H1 (cell line): ENCODE results near the gene NTRK2. TPM values are rescaled to one million over a fixed set of nuclear protein-coding genes. Genes with fewer than 3 reads are reported as not detected.

Source experiments
- CTCF ChIA-PET: fragments of 300-600 bp; sonication (Branson Sonifier 250); formaldehyde crosslinking; loops from one replicate; lab custom pipeline; 2021; ENCODE audit not compliant: partially characterized antibody; lab: Charles Lee
- POLR2A ChIA-PET: fragments of 300-600 bp; sonication (Branson Sonifier 250); formaldehyde crosslinking; loops from one replicate; lab custom pipeline; 2021; ENCODE audit warnings: inconsistent platforms; ENCODE audit not compliant: partially characterized antibody; lab: Charles Lee
- DNase-seq, 2 experiments: peaks; one replicate each; pipeline versions ENCODE4 v3.0.0 to v3.0.0-alpha.2; 2010 to 2022; ENCODE audit warnings: low spot score in 2 of 2, low read depth in 1 of 2, mixed read lengths in 1 of 2
- FAIRE-seq: peaks from 2 replicates; lab custom pipeline; 2011; peaks lifted over from hg19 to GRCh38; lab: Jason Lieb, UNC
- H2AFZ ChIP-seq: 2 replicates; pipeline ENCODE4 v1.8.1; 2012; ENCODE audit warnings: low read length, inconsistent platforms
- H2AK5ac ChIP-seq: 2 replicates; pipeline ENCODE4 v1.6.1; 2013; ENCODE audit warnings: low read depth, low read length
- H2BK120ac ChIP-seq: replicated peaks from 2 replicates; pipeline ENCODE3; 2013; ENCODE audit warnings: low read depth, low read length, inconsistent platforms
- H2BK12ac ChIP-seq: 2 replicates; pipeline ENCODE4 v1.6.1; 2013; ENCODE audit warnings: low read depth, low read length
- H2BK15ac ChIP-seq: 2 replicates; pipeline ENCODE4 v1.6.1; 2013; ENCODE audit warnings: low read length
- H2BK20ac ChIP-seq: 2 replicates; pipeline ENCODE4 v1.6.1; 2013; ENCODE audit warnings: low read length
- H2BK5ac ChIP-seq: 2 replicates; pipeline ENCODE4 v1.6.1; 2013; ENCODE audit warnings: low read depth, low read length
- H3K14ac ChIP-seq: 2 replicates; pipeline ENCODE4 v1.6.1; 2013; ENCODE audit warnings: inconsistent platforms; ENCODE audit not compliant: insufficient read length
- H3K18ac ChIP-seq: 2 replicates; pipeline ENCODE4 v1.6.1; 2013; ENCODE audit warnings: low read length; ENCODE audit errors: extremely low read depth
- H3K23ac ChIP-seq: 2 replicates; pipeline ENCODE4 v1.6.1; 2013; ENCODE audit warnings: inconsistent platforms; ENCODE audit not compliant: insufficient read length
- H3K23me2 ChIP-seq: 2 replicates; pipeline ENCODE4 v1.6.1; 2013; ENCODE audit warnings: low read depth, low read length
- H3K27ac ChIP-seq: 2 replicates; pipeline ENCODE4 v1.6.1; 2011; ENCODE audit warnings: low read depth, low read length, inconsistent platforms
- H3K27me3 ChIP-seq, 4 experiments: replicated peaks in 1 of 4; 1 replicate in 1 of 4; 2 replicates in 3 of 4; pipeline versions ENCODE4 v1.6.1 to v1.8.1; 2011 to 2013; ENCODE audit warnings: low read length in 3 of 4, mild to moderate bottlenecking in 3 of 4, inconsistent platforms in 2 of 4, mixed read lengths in 2 of 4, moderate library complexity in 1 of 4; ENCODE audit not compliant: control insufficient read depth in 3 of 4, insufficient read depth in 3 of 4; ENCODE audit errors: extremely low read depth in 1 of 4
- H3K36me3 ChIP-seq, 4 experiments: 2 replicates each; pipeline versions ENCODE4 v1.6.1 to v1.8.1; 2011 to 2013; ENCODE audit warnings: mild to moderate bottlenecking in 4 of 4, low read length in 3 of 4, moderate library complexity in 2 of 4, control low read depth in 1 of 4, inconsistent platforms in 1 of 4; ENCODE audit not compliant: insufficient read depth in 4 of 4, control insufficient read depth in 2 of 4
- H3K4ac ChIP-seq: replicated peaks from 2 replicates; pipeline ENCODE3; 2013; ENCODE audit warnings: low read length, low read depth, mixed read lengths, inconsistent platforms; ENCODE audit not compliant: insufficient read length
- H3K4me1 ChIP-seq, 4 experiments: replicated peaks in 1 of 4; 1 replicate in 1 of 4; 2 replicates in 3 of 4; pipeline versions ENCODE4 v1.6.1 to v1.8.1; 2011 to 2013; ENCODE audit warnings: low read length in 3 of 4, inconsistent platforms in 2 of 4, mixed read lengths in 1 of 4; ENCODE audit not compliant: insufficient read depth in 4 of 4, control insufficient read depth in 3 of 4
- H3K4me2 ChIP-seq, 2 experiments: 2 replicates each; pipeline versions ENCODE4 v1.6.1 to v1.8.1; 2011 to 2013; ENCODE audit warnings: low read depth in 2 of 2, low read length in 2 of 2, control low read depth in 1 of 2, inconsistent platforms in 1 of 2, mild to moderate bottlenecking in 1 of 2; ENCODE audit not compliant: insufficient read depth in 1 of 2
- H3K4me3 ChIP-seq, 4 experiments: fragments of 200-600, 300-600 bp in 1 of 4; sonication (generic), shearing (Covaris generic), sonication (Bioruptor Twin) in 1 of 4; 2 replicates each; pipeline versions ENCODE4 v1.5.1 to v1.8.1; 2011 to 2016; ENCODE audit warnings: low read length in 4 of 4, low read depth in 3 of 4, control low read depth in 2 of 4, inconsistent platforms in 2 of 4, mild to moderate bottlenecking in 2 of 4, mixed read lengths in 1 of 4, moderate library complexity in 1 of 4; ENCODE audit not compliant: insufficient read depth in 2 of 4; ENCODE audit errors: extremely low read depth in 1 of 4
- H3K56ac ChIP-seq: replicated peaks from 2 replicates; pipeline ENCODE3; 2013; ENCODE audit warnings: low read depth, mild to moderate bottlenecking, mixed read lengths, low read length, inconsistent platforms; ENCODE audit not compliant: insufficient read length
- H3K79me1 ChIP-seq: 2 replicates; pipeline ENCODE4 v1.6.1; 2013; ENCODE audit warnings: low read depth, low read length, control low read depth
- H3K79me2 ChIP-seq, 2 experiments: 2 replicates each; pipeline versions ENCODE4 v1.6.1 to v1.8.1; 2012 to 2013; ENCODE audit warnings: low read length in 2 of 2, mild to moderate bottlenecking in 2 of 2, inconsistent platforms in 1 of 2; ENCODE audit not compliant: insufficient read depth in 2 of 2, control insufficient read depth in 1 of 2
- H3K9ac ChIP-seq, 4 experiments: replicated peaks in 1 of 4; 1 replicate in 1 of 4; 2 replicates in 3 of 4; pipeline versions ENCODE4 v1.6.1 to v1.8.1; 2011 to 2013; ENCODE audit warnings: low read depth in 3 of 4, low read length in 3 of 4, control low read depth in 2 of 4, mild to moderate bottlenecking in 2 of 4, moderate library complexity in 2 of 4, inconsistent platforms in 1 of 4; ENCODE audit errors: extremely low read depth in 1 of 4
- H3K9me3 ChIP-seq, 2 experiments: 2 replicates each; pipeline versions ENCODE4 v1.6.1 to v1.8.1; 2012 to 2013; ENCODE audit warnings: mild to moderate bottlenecking in 2 of 2, moderate library complexity in 2 of 2, control low read depth in 1 of 2, inconsistent platforms in 1 of 2, low read depth in 1 of 2, low read length in 1 of 2, mixed read lengths in 1 of 2; ENCODE audit not compliant: insufficient read depth in 2 of 2
- H4K20me1 ChIP-seq, 2 experiments: replicated peaks in 1 of 2; 2 replicates each; pipeline versions ENCODE3 to v1.8.1; 2011 to 2013; ENCODE audit warnings: inconsistent platforms in 2 of 2, low read length in 2 of 2, mild to moderate bottlenecking in 1 of 2; ENCODE audit not compliant: insufficient read depth in 2 of 2, control insufficient read depth in 1 of 2
- H4K5ac ChIP-seq: 2 replicates; pipeline ENCODE4 v1.6.1; 2013; ENCODE audit warnings: low read length, low read depth, mixed read lengths, inconsistent platforms; ENCODE audit not compliant: insufficient read length
- H4K8ac ChIP-seq: 2 replicates; pipeline ENCODE4 v1.8.0; 2013; ENCODE audit warnings: mild to moderate bottlenecking, moderate library complexity, low read length, inconsistent platforms; ENCODE audit not compliant: insufficient read depth; ENCODE audit errors: extremely low read depth
- H4K91ac ChIP-seq: replicated peaks from 2 replicates; pipeline ENCODE3; 2013; ENCODE audit warnings: low read length, mixed read lengths, inconsistent platforms; ENCODE audit not compliant: insufficient read length
- CBX5 ChIP-seq: fragments of 300-800, 300-1000 bp; sonication (generic); IDR thresholded peaks from 2 replicates; pipeline ENCODE4 v1.7.1; 2016; ENCODE audit warnings: antibody characterized with exemption, low read length, low read depth
- GABPA ChIP-seq: IDR thresholded peaks from 2 replicates; pipeline ENCODE4 v1.6.1; 2011; ENCODE audit warnings: mild to moderate bottlenecking, low read length, moderate library complexity, borderline replicate concordance; ENCODE audit not compliant: insufficient read depth
- KDM5A ChIP-seq: fragments of 200-600 bp; IDR thresholded peaks from 2 replicates; pipeline ENCODE4 v1.7.1; 2012; ENCODE audit warnings: mild to moderate bottlenecking, low read length, inconsistent platforms, mixed read lengths
- MAFK ChIP-seq: IDR thresholded peaks from 2 replicates; pipeline ENCODE4 v1.6.1; 2012; ENCODE audit warnings: low read depth, mild to moderate bottlenecking, improper control_type of control experiment, low read length
- NANOG ChIP-seq: IDR thresholded peaks from 2 replicates; pipeline ENCODE4 v1.6.1; 2011; ENCODE audit warnings: low read length, low read depth, mild to moderate bottlenecking, inconsistent platforms; ENCODE audit not compliant: insufficient read depth, poor library complexity, severe bottlenecking
- RFX5 ChIP-seq: IDR thresholded peaks from 2 replicates; pipeline ENCODE4 v1.6.1; 2011; ENCODE audit warnings: low read depth, low read length, improper control_type of control experiment, borderline replicate concordance
- SIN3A ChIP-seq, 2 experiments: IDR thresholded peaks in 1 of 2; conservative IDR thresholded peaks in 1 of 2; 2 replicates each; pipeline ENCODE4 v1.6.1; 2011 to 2012; ENCODE audit warnings: low read length in 2 of 2, improper control_type of control experiment in 1 of 2, low read depth in 1 of 2, mild to moderate bottlenecking in 1 of 2
- SIX5 ChIP-seq: IDR thresholded peaks from 2 replicates; pipeline ENCODE4 v1.6.1; 2011; ENCODE audit warnings: mild to moderate bottlenecking, low read depth, low read length
- SRF ChIP-seq: IDR thresholded peaks from 2 replicates; pipeline ENCODE4 v1.6.1; 2011; ENCODE audit warnings: mild to moderate bottlenecking, low read depth, low read length, moderate library complexity
- SUZ12 ChIP-seq: fragments of 200-600 bp; sonication (generic); IDR thresholded peaks from 2 replicates; pipeline ENCODE4 v1.6.1; 2012; ENCODE audit warnings: mild to moderate bottlenecking, inconsistent platforms, low read length, moderate library complexity, mixed read lengths
- TBP ChIP-seq: IDR thresholded peaks from 2 replicates; pipeline ENCODE4 v1.6.1; 2011; ENCODE audit warnings: low read depth, low read length, improper control_type of control experiment
- ZNF274 ChIP-seq: IDR thresholded peaks from 2 replicates; pipeline ENCODE4 v1.7.0; 2012; ENCODE audit warnings: low read length, borderline replicate concordance; ENCODE audit errors: extremely low read depth
- WGBS, 2 experiments: shearing (Covaris generic) in 1 of 2; methylation state at CpG; one replicate each; pipeline versions ENCODE4 v1.1.6 to v1.1.7; 2013 to 2015; ENCODE audit warnings: low lambda C conversion rate in 2 of 2, mixed read lengths in 2 of 2, inconsistent platforms in 1 of 2, low coverage in 1 of 2, missing lambda C conversion rate in 1 of 2; ENCODE audit not compliant: insufficient replicate concordance in 2 of 2, insufficient coverage in 1 of 2, insufficient read length in 1 of 2; ENCODE audit errors: extremely low coverage in 1 of 2, missing lambda C conversion rate in 1 of 2; 5-methylcytosine and 5-hydroxymethylcytosine counted together
- polyA plus RNA-seq, 7 experiments: library from polyadenylated mRNA; depleted of rRNA in 3 of 7; stranded (reverse) in 5 of 7; unstranded in 2 of 7; fragments of >200 nt in 5 of 7; fragments of 200-250 nt in 2 of 7; gene quantifications; 1 replicate in 5 of 7; 2 replicates in 1 of 7; 4 replicates in 1 of 7; pipeline versions ENCODE4 v1.2.1 to v1.2.3, GENCODE V29; 2011 to 2013; ENCODE audit warnings: missing spikeins in 2 of 7, mixed read lengths in 2 of 7
- total RNA-seq: library from RNA; stranded (reverse); fragmentation: NEBNext Ultra II Directional; extraction: Animal tissue kit (Norgen Biotek cat#: 25700); gene quantifications from 2 replicates; pipeline ENCODE4 v1.2.1, GENCODE V29; 2021

The NTRK2 gene
- total and polyA plus RNA-seq, 2 of the 8 experiments (the other 6 are each of a cell fraction or from before 2014, with no cell fraction given): 0.03 to 0.04 TPM

DNA sequence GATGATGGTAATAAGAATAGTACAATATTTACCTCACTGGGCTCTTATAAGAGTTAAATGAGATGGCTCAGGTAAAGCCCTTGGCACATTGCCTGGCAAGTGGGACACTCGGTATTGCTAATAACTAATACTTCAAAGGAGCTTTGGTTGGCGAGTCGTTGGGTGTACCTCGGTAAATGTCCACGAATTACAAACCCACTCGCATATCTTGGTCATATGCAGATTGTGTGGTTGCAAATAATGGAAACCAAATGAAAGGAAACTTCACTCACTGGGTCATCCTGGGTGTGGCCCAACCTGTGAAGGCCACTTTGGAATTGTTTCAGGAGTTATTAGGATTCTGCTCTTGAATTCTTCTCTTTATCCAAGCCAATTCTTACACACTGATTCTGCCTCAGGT is 147.5 kb downstream of the NTRK2 start:
- DNase-seq: no peak
- TF ChIP-seq TBP (no peak), GABPA (no peak), RFX5 (no peak), NANOG (no peak), CBX5 (no peak), MAFK (no peak), SUZ12 (no peak), KDM5A (no peak), ZNF274 (no peak), SRF (no peak), SIN3A (conservative IDR thresholded peaks at IDR 0.05 in 1 of 2, IDR thresholded peaks at IDR 0.05 in 1 of 2; ENCODE audit: low read depth in 1 of 2, low read length in 2 of 2) (no peak), SIX5 (no peak)

More for the DNA sequence above, 147.5 kb downstream of the NTRK2 start:
- Histone ChIP-seq H4K8ac (no peak overlapping the region), H3K4me3 (no peak overlapping the region), H4K5ac (no peak overlapping the region), H4K20me1 (no peaks in the 10 kb centered on the region), H3K9ac (no peak overlapping the region), H3K23me2 (no peaks in the 10 kb centered on the region), H3K79me2 (no peaks in the 10 kb centered on the region), H2BK5ac (no peak overlapping the region), H4K91ac (no peak overlapping the region), H2AK5ac (no peak overlapping the region), H3K4me1 (peaks cover 0 to 10% (median 5%) of the 10 kb centered on the region in 4 experiments; a peak in 6 of 7 replicates), H3K27me3 (no peaks in the 10 kb centered on the region; a peak in 1 of 7 replicates), H2AFZ (no peak overlapping the region), H3K4ac (no peak overlapping the region), H2BK12ac (no peak overlapping the region), H3K79me1 (no peaks in the 10 kb centered on the region), H3K36me3 (no peaks in the 10 kb centered on the region), H2BK120ac (no peak overlapping the region), H3K56ac (no peak overlapping the region), H2BK20ac (no peak overlapping the region), H2BK15ac (no peak overlapping the region), H3K14ac (no peak overlapping the region), H3K23ac (no peak overlapping the region), H3K27ac (no peak overlapping the region), H3K9me3 (no peaks in the 10 kb centered on the region), H3K4me2 (no peak overlapping the region), H3K18ac (no peak overlapping the region)
- ChIA-PET CTCF (interaction anchor here (0.6 to 0.8 kb wide), 3 partner anchors 116 to 502 kb away, joined by 3 to 4 read pairs (median 3); no protein-coding TSS in a partner anchor), POLR2A (no interaction called here)
- no peak for FAIRE-seq
- WGBS, 2 experiments: 93% methylated on average over 6 of the region's 6 CpGs; no CpG with 5 or more reads in 1 of the 2 experiments
